Right forelimb (tissue), 1 donor: ENCODE data around the gene ATPAF2.
"Not testable (repeated sequence)": the region's sequence is repeated elsewhere in the genome, so short reads cannot be mapped to it uniquely, and the experiment has no call there.

Experiments used
- DNase-seq: peaks from one replicate; pipeline ENCODE4 v3.0.0-alpha.2; 2018

Gene ATPAF2

GRCh38 chr17:18008496-18009268 lies 30.3 kb downstream of the ATPAF2 start:
- DNase-seq, result no peak

- no peak for DNase-seq
These were observed 32.3 kb downstream of the ATPAF2 start for GRCh38 chr17:18006495-18007239.

GRCh38 chr17:18005496-18005895 lies 33.5 kb downstream of the ATPAF2 start:
- DNase-seq, result no peak

DNA sequence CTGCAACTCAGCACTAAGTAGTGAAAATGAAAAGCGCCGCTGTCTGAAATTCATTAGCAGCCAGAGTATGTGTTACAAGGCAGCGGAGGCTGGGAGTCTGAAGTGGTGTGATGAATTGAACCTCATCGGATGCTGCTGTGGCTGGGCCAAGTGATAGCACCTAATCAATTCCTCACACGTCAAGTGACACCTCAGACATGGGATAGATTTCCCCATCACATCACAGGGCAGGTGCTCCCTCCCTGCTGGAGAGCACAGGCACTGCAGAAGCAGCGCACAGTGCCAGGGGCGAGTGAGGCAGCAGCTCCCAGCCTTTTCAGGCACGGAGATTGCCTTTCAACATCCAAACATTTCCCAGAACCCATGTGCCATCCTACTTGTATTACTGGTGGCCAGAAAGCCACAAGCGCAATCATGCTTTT lies 34.1 kb downstream of the ATPAF2 start:
- no peak for DNase-seq

DNA sequence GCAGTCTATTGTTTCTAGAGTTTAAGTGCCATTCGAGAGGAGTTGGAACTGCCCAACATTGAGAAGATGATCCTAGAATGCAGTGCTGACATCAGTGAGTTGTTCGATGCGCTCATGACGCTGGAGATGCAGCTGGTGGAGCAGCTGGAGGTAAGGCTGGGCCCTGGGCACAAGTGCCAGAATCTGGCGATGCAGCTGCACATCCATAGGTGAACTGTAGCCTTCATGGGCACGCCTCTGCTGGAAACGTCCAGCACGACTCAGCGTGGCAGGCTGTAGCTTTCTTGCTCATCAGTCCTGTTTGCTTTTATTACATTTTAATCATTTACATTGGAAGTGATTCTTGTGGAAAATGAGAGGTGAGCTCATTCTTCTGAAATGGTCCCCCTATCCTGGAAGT lies 34.6 kb downstream of the ATPAF2 start:
- DNase-seq, result no peak

- no peak for DNase-seq
These were observed 36.8 kb downstream of the ATPAF2 start for GRCh38 chr17:18002171-18002570.

DNA sequence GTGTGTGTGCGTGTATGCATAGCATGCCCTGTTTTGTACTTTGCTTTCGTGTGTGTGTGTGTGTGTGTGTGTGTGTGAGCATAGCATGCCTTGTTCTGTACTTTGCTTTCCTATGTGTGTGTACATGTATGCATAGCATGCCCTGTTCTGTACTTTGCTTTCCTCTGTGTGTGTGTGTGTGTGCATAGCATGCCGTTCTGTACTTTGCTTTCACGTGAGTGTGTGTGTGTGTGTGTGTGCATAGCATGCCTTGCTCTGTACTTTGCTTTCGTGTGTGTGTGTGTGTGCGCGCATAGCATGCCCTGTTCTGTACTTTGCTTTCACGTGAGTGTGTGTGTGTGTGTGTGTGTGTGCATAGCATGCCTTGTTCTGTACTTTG lies 38.9 kb downstream of the ATPAF2 start:
- DNase-seq, result no peak

DNA sequence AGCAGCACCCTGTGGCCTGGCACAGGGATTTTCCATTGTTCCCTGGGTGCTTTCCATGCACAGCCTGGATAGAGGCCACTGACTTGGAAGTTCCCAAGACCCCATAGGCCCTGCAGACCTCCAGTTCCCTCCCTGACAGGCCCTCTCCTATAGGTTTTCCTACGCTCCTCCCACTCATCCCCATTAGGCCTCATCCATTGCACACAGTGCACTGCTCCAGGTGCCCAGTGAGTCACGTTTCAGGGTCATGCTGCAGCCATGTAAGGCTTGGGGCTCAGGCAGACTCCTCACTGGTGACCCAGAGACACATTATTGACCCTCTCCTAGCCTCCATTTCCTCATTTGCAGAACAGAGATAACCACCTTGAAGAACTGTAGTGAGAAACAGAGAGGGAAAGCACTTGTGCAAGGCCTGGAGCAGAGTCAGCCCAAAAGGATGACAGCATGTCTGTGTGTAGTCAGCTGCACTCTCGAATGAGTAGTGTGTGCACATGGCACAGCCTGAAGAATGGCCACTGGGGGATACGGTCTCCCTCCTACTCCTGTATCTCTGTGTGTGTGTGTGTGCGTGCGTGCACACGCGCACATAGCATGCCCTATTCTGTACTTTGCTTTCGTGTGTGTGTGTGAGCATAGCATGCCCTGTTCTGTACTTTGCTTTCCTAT lies 39.5 kb downstream of the ATPAF2 start:
- DNase-seq, result no peak

GRCh38 chr17:17998934-17999333 lies 40.0 kb downstream of the ATPAF2 start:
- DNase-seq, result no peak

- not testable (repeated sequence) for DNase-seq
These were observed 43.1 kb downstream of the ATPAF2 start for GRCh38 chr17:17995887-17996286.

- DNase-seq, result no peak
These were observed 44.5 kb downstream of the ATPAF2 start for GRCh38 chr17:17994271-17995069.

DNA sequence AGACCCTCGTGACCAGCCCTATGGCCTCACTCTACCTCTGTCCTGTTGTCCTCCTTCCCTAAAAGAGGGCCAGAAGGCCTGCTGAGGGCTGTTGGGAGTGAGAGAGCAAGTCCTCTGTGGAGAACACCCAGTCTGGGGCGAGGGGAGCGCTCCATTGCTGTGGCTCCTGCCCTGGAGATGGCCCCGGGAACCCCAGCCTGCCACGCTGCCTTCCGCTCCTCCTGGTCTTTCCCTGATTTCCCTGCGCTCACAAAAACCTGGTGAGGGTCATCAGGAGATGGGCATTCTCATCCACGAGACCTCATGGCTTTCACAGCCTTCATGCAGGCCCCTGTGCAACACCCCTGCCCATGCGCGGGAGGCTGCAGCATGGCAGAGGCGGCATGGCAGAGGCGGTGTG lies 45.1 kb downstream of the ATPAF2 start:
- no peak for DNase-seq

DNA sequence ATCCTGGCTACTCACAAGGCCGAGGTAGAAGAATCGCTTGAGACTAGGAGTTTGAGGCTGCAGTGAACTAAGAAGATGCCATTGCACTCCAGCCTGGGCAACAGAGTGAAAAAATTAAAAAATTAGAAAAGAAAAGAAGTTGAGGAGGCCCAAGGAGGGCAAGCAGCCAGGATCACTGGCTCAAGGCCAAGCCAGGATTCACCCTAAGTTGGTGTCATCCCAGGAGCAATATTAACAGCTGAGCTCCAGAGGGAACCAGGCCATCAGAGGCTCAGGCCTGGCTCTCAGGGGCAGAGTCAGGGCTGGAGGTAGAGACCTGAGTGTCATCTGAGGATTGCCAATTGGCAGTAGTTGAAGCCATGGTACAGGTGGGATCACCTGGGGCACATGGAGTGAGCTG lies 45.6 kb downstream of the ATPAF2 start:
- DNase-seq, result no peak

DNA sequence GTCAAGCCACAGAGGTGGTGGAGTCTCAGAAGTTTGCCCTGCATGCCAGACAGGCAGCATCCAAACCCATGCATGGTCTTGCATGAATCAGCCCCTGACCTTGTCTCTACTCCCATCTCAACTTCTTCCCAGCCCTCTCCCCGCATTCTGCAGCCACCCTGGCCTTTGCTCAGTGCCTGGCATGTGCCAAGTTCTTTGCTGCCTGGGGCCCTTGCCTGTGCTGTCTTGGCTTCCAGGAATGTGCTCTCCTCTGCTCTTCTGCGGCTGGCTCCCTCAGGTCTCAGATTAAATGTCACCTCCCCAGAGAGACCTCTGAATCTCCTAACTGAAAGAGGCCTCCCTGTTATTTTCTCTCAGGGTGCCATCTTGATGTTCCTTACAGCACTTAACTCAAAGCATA lies 48.7 kb downstream of the ATPAF2 start:
- DNase-seq, result no peak

DNA sequence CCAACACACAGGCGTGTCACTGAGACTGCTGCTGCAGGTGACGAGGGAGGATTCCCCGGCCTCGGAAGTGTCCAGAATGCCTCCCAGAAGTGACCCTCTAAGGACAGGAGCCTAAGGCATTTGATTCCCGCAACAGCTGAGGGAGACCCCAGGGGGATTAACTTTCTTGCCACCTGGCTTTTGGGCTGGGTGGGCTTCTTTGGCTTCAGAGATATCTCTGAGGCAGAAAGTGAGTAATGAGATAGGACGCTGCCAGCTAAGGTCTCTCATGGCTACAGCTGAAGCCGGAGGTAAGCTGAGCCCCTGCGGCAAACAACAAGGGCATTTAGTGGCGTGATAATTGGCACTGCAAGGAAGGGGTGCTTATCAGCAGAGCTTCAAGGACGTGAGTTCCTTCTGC lies 49.4 kb downstream of the ATPAF2 start:
- DNase-seq, result no peak

- DNase-seq, result no peak
These were observed 49.9 kb downstream of the ATPAF2 start for GRCh38 chr17:17989081-17989480.

DNA sequence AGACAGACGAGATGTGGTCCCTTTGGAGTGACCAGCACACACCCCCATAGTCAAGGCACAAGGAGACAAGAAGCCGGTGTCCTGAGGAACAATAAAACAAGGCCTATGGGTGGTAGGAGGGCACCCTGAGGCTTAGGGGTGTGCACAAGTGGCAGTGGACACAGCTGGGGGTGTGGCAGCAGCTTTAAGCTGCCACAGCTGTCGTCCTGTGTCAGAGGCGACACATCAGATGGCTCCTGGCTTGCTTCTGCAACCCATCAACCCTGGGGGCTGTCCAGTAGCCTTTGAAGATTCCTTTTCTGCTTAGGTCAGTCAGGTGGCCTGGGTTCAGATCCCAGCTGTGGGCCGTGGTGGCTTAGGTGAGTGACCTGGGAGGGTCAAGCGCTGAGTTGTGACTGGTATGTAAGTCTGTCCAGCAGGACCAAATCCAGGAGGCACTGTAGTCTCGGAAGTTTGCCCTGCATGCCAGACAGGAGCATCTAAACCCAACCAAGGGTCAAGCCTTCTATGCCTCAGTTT lies 50.5 kb downstream of the ATPAF2 start:
- DNase-seq, result no peak

DNA sequence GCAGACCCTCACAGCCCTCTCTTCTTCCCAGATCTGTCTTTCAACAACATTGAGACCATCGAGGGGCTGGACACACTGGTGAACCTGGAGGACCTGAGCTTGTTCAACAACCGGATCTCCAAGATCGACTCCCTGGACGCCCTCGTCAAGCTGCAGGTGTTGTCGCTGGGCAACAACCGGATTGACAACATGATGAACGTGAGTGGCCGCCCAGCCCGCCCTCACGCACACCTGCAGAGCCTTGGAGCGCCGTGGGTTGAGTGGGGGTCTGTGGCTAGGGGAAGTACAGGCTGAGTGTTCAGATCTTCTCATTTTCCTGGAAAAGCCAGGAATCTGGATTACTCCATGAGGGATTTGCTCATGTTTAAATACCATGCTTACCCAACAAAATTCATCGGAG lies 51.1 kb downstream of the ATPAF2 start:
- DNase-seq, result no peak

- no peak for DNase-seq
These were observed 51.6 kb downstream of the ATPAF2 start for GRCh38 chr17:17987187-17987896.

- DNase-seq, result no peak
These were observed 53.4 kb downstream of the ATPAF2 start for GRCh38 chr17:17985555-17985954.

DNA sequence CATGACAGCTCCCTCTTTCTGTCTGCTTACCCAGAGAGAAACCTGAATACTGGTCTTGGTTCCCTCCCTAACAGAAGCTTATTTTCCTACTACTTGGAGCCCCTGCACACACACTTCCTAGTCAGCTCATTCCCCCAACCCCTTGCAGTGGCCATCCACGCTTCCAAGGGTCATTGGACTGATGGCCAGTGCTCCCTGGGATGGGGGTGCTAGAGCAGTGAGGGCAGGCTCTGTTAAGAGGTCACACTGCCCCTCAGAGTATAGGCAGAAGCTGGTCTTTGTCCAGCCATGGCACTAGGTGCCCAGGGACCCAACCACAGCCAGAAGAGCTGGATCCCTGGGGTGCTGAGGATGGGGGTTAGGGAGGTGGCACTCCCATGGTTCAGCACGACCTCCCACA lies 53.8 kb downstream of the ATPAF2 start:
- no peak for DNase-seq

DNA sequence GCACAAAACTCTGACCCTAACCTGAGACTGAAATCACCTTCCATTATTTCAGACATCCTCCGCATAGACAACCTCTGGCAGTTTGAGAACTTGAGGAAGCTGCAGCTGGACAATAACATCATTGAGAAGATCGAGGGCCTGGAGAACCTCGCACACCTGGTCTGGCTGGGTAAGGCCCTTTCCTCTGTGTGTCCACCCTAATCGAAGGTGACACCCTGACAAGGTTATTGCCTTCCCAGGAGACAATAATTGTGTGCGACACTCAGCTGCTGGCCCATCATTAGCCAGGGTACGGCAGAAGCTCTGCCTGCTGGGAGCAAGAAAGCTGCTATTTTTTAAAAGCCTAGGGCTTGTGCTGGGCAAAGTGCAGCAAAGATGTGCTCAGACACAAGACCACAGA lies 55.2 kb downstream of the ATPAF2 start:
- no peak for DNase-seq
